Measurements from ENCODE around the gene MCAM.

- no peak for TF ChIP-seq SUZ12 (IDR thresholded peaks at IDR 0.05; ENCODE audit: extremely low read depth, insufficient read depth, insufficient read length)
- TF ChIP-seq ZNF274 (IDR thresholded peaks at IDR 0.05; ENCODE audit: low read depth, low read length), result no peak
These were observed 40.1 kb upstream of the MCAM start for GRCh38 chr11:119357074-119357473.
